Caco-2 (cell line): ENCODE data around the gene ANXA5. TPM values are rescaled to one million over a fixed set of nuclear protein-coding genes. Genes with fewer than 3 reads are reported as not detected.
A peak's percentile ranks its signal among the peaks of the same experiment; 100 is the strongest.

Experiments used
- Bru-seq: library from RNA; stranded (reverse); fragments of 400-500 nt; gene quantifications from one replicate; lab custom pipeline; 2021; lab: Mats Ljungman, UMichigan
- BruChase-seq, 2 experiments: library from RNA; stranded (reverse); fragments of 400-500 nt; gene quantifications; one replicate each; lab custom pipeline; 2021; lab: Mats Ljungman, UMichigan
- BruUV-seq: library from RNA; stranded (reverse); fragments of 400-500 nt; replicated peaks from 2 replicates; lab custom pipeline; 2021; lab: Mats Ljungman, UMichigan
- CTCF ChIA-PET: fragments of 300-600 bp; sonication (Branson Sonifier 250); formaldehyde crosslinking; loops from one replicate; lab custom pipeline; 2022; ENCODE audit warnings: antibody characterized with exemption; lab: Charles Lee
- POLR2A ChIA-PET: fragments of 300-600 bp; sonication (Branson Sonifier 250); formaldehyde crosslinking; loops from one replicate; lab custom pipeline; 2022; ENCODE audit warnings: antibody characterized with exemption; lab: Charles Lee
- DNase-seq, 2 experiments: peaks; one replicate each; pipeline versions ENCODE4 v3.0.0 to v3.0.0-alpha.2; 2020 to 2022
- H3K27me3 ChIP-seq: replicated peaks from 2 replicates; pipeline ENCODE4 v1.6.0; 2011; ENCODE audit warnings: low read length; ENCODE audit not compliant: control insufficient read depth, insufficient read depth
- H3K36me3 ChIP-seq: 2 replicates; pipeline ENCODE4 v1.5.1; 2011; ENCODE audit warnings: low read length; ENCODE audit not compliant: control insufficient read depth, insufficient read depth
- H3K4me1 ChIP-seq: fragments of 250-450 bp; sonication (Bioruptor Pico); 2 replicates; pipeline ENCODE4 v1.5.1; 2020; ENCODE audit warnings: mild to moderate bottlenecking
- H3K4me3 ChIP-seq: 2 replicates; pipeline ENCODE4 v1.5.1; 2011; ENCODE audit warnings: low read depth, mild to moderate bottlenecking, control low read depth, low read length
- H3K9me3 ChIP-seq: fragments of 250-450 bp; sonication (Bioruptor Pico); 2 replicates; pipeline ENCODE4 v1.5.1; 2020; ENCODE audit warnings: mild to moderate bottlenecking, moderate library complexity
- H3K27ac Mint-ChIP-seq: one replicate; pipeline ENCODE4 v1.8.0; 2022; ENCODE audit warnings: mixed read lengths; ENCODE audit not compliant: unreplicated experiment
- H3K27me3 Mint-ChIP-seq: one replicate; pipeline ENCODE4 v1.8.0; 2022; ENCODE audit warnings: mixed read lengths; ENCODE audit not compliant: insufficient read depth, unreplicated experiment
- H3K36me3 Mint-ChIP-seq: one replicate; pipeline ENCODE4 v1.8.0; 2022; ENCODE audit warnings: mild to moderate bottlenecking, mixed read lengths; ENCODE audit not compliant: insufficient read depth, unreplicated experiment
- H3K4me1 Mint-ChIP-seq: one replicate; pipeline ENCODE4 v1.8.0; 2022; ENCODE audit warnings: low read depth, mixed read lengths; ENCODE audit not compliant: unreplicated experiment
- H3K4me3 Mint-ChIP-seq: one replicate; pipeline ENCODE4 v1.8.0; 2022; ENCODE audit warnings: mild to moderate bottlenecking, moderate library complexity, mixed read lengths; ENCODE audit not compliant: unreplicated experiment
- H3K9me3 Mint-ChIP-seq: one replicate; pipeline ENCODE4 v1.8.0; 2022; ENCODE audit warnings: mixed read lengths; ENCODE audit not compliant: unreplicated experiment
- CTCF ChIP-seq, 2 experiments: fragments of 200-600 bp in 1 of 2; IDR thresholded peaks; 1 replicate in 1 of 2; 2 replicates in 1 of 2; pipeline versions ENCODE4 v1.5.1 to v1.8.0; 2011 to 2022; ENCODE audit warnings: antibody characterized with exemption in 1 of 2, control low read depth in 1 of 2, inconsistent platforms in 1 of 2, low read depth in 1 of 2, low read length in 1 of 2, mild to moderate bottlenecking in 1 of 2, moderate library complexity in 1 of 2; ENCODE audit not compliant: insufficient read depth in 1 of 2, severe bottlenecking in 1 of 2, unreplicated experiment in 1 of 2
- intact Hi-C: fragments of 100-400 bp; cut with micrococcal nuclease; formaldehyde crosslinking; loops from one replicate; pipeline ENCODE4 v1.10.0; 2022; ENCODE audit not compliant: unreplicated experiment
- long read RNA-seq: library from polyadenylated mRNA; stranded (forward); transcript quantifications from one replicate; pipeline ENCODE4 v2.0.0, GENCODE V29; 2022
- total RNA-seq: library from RNA; stranded (reverse); gene quantifications from 2 replicates; pipeline ENCODE4 v1.2.3, GENCODE V29; 2022

The ANXA5 gene
- total RNA-seq (328 and 359 TPM in 2 replicates), Bru-seq, nascent RNA (percentile 96 among the genes with signal in this experiment), BruChase-seq, experiment 1, labeled RNA remaining after a 2-hour chase (percentile 91 among the genes with signal in this experiment), BruChase-seq, experiment 2, labeled RNA remaining after a 6-hour chase (percentile 94 among the genes with signal in this experiment)
- long read RNA-seq, transcript ANXA5-201 (13 exons, 1,762 nt) = major isoform, 992 of 1,086 reads
- long read RNA-seq, partial matches to known transcripts = 46 of 1,086 reads
- long read RNA-seq, other reads (novel, unspliced or antisense) = 45 of 1,086 reads

- no peaks in the 10 kb centered on the region for H3K9me3 ChIP-seq
- ChIA-PET CTCF (interaction anchor here (0.6 to 1.5 kb wide), 4 partner anchors 15 to 40 kb away, joined by 3 to 6 read pairs (median 3); no protein-coding TSS in a partner anchor), POLR2A (interaction anchor here (0.5 to 1.4 kb wide), 4 partner anchors 13 to 22 kb away, joined by 5 to 6 read pairs (median 6); no protein-coding TSS in a partner anchor)
- intact Hi-C loops = loop anchor here (1.0 to 5.0 kb wide), 4 partner anchors 14 to 105 kb away; partner anchors contain the start of gene EXOSC9
- peak in 1 of 2 experiments; percentile 37 for TF ChIP-seq CTCF (IDR thresholded peaks at IDR 0.05; ENCODE audit: insufficient read depth in 1 of 2, low read depth in 1 of 2, low read length in 1 of 2, severe bottlenecking in 1 of 2, unreplicated experiment in 1 of 2)
- H3K4me1 ChIP-seq = peaks cover 26% of the 10 kb centered on the region
- H3K36me3 ChIP-seq = no peaks in the 10 kb centered on the region
- H3K9me3 Mint-ChIP-seq = no peaks in the 10 kb centered on the region
- H3K4me3 ChIP-seq = peak within 1 kb of the TSS; percentile 80
- H3K4me3 Mint-ChIP-seq = peak within 1 kb of the TSS; percentile 94
- no TSS peak for BruUV-seq
- DNase-seq = peak; percentile 80 to 90
- H3K36me3 Mint-ChIP-seq = peaks cover 28% of the 10 kb centered on the region
- no peaks in the 10 kb centered on the region for H3K4me1 Mint-ChIP-seq
- no peaks in the 10 kb centered on the region for H3K27me3 ChIP-seq
- H3K27me3 Mint-ChIP-seq = no peaks in the 10 kb centered on the region
- peak within 1 kb of the TSS; percentile 96 for H3K27ac Mint-ChIP-seq
Measured at GRCh38 chr4:121696581-121697461, at the start of gene ANXA5. Gene ANXA5, minus strand, starts transcription at chr4:121696980. Its CDS starts 391 bp downstream, at chr4:121696589.

GRCh38 chr4:121742794-121743193 is 46.0 kb upstream of the ANXA5 start:
- no TSS peak for BruUV-seq
- POLR2A ChIA-PET = no interaction called here
- no peaks in the 10 kb centered on the region for H3K36me3 Mint-ChIP-seq

More at GRCh38 chr4:121742794-121743193, 46.0 kb upstream of the ANXA5 start:
- Histone ChIP-seq H3K36me3 (no peaks in the 10 kb centered on the region), H3K4me3 (no peak overlapping the region), H3K27me3 (no peaks in the 10 kb centered on the region), H3K4me1 (no peaks in the 10 kb centered on the region), H3K9me3 (no peaks in the 10 kb centered on the region)
- H3K4me3 Mint-ChIP-seq = no peak overlapping the region
- no peak for DNase-seq
- peaks cover 9% of the 10 kb centered on the region for H3K4me1 Mint-ChIP-seq
- CTCF ChIA-PET = no interaction called here
- no peak for TF ChIP-seq CTCF (IDR thresholded peaks at IDR 0.05; ENCODE audit: insufficient read depth in 1 of 2, low read depth in 1 of 2, low read length in 1 of 2, severe bottlenecking in 1 of 2, unreplicated experiment in 1 of 2)
- no peaks in the 10 kb centered on the region for H3K27me3 Mint-ChIP-seq
- H3K27ac Mint-ChIP-seq = no peak overlapping the region
- intact Hi-C loops = no loop called here
- no peaks in the 10 kb centered on the region for H3K9me3 Mint-ChIP-seq
